Right lobe of liver (tissue), 4 donors: ENCODE results near the gene PRDM7.
"Not testable (repeated sequence)": the region's sequence is repeated elsewhere in the genome, so short reads cannot be mapped to it uniquely, and the experiment has no call there.

Source experiments
- POLR2A ChIP-seq: fragments of 450-650 bp; IDR thresholded peaks from one replicate; pipeline ENCODE4 v1.6.1; 2017; ENCODE audit warnings: antibody characterized with exemption, mild to moderate bottlenecking
- TF ChIP-seq, protein P1 (sequence below), 4 donors: fragments of 200-600 bp in 3 of 4; fragments of 450-650 bp in 1 of 4; IDR thresholded peaks; one replicate each; pipeline versions ENCODE4 v1.5.1 to v1.8.0; 2016 to 2022; ENCODE audit warnings: antibody characterized with exemption in 4 of 4, mild to moderate bottlenecking in 2 of 4
- donor health status: DM: no; HTN: no; CAD: no.
- donor health status: DM: no; HTN: no; CAD: no.
- donor health status: DM: no; HTN: yes; CAD: no.

DNA sequence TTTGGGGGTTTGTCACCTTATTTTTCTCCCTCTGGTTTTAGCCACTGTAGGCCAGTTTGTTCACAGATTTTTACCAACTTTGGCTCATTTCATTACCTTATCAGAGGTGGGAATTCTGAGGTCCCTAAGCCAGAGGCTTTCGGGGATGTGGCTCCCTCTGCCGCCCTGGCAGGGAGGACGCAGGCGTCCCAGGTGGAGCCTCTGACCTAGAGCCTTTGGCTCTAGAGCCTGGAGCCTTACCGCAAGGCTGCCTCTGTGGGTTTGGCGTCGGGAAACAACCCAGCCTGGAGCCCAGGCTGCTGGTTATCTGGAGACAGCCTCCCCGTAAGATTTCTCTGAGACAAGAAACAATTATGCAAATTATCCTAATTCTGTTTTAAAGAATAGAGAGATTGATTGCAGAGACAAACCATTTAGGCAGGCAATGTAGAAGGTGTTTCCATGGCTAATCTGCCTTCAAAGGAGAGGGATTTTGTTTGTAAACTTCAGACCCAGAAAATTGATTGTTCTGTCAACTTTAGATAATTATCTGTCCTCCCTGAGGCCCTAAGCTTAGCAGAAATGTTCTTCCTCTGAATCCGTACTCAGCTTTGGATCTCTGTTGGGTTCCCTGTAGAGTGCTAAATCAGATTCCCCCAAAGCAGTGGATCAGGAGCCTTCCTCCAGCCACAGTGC is 20.0 kb upstream of the PRDM7 start:
- TF ChIP-seq, protein P1, sequence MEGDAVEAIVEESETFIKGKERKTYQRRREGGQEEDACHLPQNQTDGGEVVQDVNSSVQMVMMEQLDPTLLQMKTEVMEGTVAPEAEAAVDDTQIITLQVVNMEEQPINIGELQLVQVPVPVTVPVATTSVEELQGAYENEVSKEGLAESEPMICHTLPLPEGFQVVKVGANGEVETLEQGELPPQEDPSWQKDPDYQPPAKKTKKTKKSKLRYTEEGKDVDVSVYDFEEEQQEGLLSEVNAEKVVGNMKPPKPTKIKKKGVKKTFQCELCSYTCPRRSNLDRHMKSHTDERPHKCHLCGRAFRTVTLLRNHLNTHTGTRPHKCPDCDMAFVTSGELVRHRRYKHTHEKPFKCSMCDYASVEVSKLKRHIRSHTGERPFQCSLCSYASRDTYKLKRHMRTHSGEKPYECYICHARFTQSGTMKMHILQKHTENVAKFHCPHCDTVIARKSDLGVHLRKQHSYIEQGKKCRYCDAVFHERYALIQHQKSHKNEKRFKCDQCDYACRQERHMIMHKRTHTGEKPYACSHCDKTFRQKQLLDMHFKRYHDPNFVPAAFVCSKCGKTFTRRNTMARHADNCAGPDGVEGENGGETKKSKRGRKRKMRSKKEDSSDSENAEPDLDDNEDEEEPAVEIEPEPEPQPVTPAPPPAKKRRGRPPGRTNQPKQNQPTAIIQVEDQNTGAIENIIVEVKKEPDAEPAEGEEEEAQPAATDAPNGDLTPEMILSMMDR (IDR thresholded peaks at IDR 0.05) = not testable (repeated sequence)
- not testable (repeated sequence) for TF ChIP-seq POLR2A
